GM10248 (cell line): ENCODE measurements around the gene FCHO1.

ENCODE experiments used
- CTCF ChIA-PET: fragments of 300-600 bp; sonication (Branson Sonifier 250); formaldehyde crosslinking; extraction: SDS; loops from one replicate; lab custom pipeline; 2021; ENCODE audit warnings: antibody characterized with exemption; lab: Yijun Ruan, JAX
- POLR2A ChIA-PET: fragments of 350-650 bp; sonication (Branson Sonifier 250); formaldehyde crosslinking; extraction: SDS; loops from one replicate; lab custom pipeline; 2020; ENCODE audit warnings: antibody characterized with exemption; lab: Yijun Ruan, JAX
- DNase-seq: peaks from one replicate; pipeline ENCODE4 v3.0.0; 2012; ENCODE audit errors: extremely low spot score
- TF ChIP-seq, protein P1 (sequence below): IDR thresholded peaks from 2 replicates; pipeline ENCODE4 v1.5.1; 2012; ENCODE audit warnings: mild to moderate bottlenecking, low read depth; ENCODE audit errors: extremely low read depth, missing control alignments, control extremely low read depth

FCHO1 gene

DNA sequence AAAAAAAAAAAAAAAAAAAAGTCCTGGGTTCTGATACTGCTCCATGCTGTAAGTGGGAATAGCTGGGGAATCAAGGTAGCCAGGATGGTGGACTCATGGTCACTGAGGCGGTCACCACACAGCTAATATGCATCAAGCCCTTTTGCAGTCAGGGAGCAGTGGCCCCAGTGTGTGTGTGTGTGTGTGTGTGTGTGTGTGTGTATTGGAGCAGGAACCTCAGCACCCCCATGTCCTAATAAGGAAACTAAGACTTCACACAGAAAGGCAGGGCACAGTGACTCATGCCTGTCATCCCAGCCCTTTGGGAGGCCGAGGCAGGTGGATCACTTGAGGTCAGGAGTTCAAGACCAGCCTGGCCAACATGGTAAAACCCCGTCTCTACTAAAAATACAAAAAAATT lies 55.7 kb downstream of the FCHO1 start:
- TF ChIP-seq, protein P1, sequence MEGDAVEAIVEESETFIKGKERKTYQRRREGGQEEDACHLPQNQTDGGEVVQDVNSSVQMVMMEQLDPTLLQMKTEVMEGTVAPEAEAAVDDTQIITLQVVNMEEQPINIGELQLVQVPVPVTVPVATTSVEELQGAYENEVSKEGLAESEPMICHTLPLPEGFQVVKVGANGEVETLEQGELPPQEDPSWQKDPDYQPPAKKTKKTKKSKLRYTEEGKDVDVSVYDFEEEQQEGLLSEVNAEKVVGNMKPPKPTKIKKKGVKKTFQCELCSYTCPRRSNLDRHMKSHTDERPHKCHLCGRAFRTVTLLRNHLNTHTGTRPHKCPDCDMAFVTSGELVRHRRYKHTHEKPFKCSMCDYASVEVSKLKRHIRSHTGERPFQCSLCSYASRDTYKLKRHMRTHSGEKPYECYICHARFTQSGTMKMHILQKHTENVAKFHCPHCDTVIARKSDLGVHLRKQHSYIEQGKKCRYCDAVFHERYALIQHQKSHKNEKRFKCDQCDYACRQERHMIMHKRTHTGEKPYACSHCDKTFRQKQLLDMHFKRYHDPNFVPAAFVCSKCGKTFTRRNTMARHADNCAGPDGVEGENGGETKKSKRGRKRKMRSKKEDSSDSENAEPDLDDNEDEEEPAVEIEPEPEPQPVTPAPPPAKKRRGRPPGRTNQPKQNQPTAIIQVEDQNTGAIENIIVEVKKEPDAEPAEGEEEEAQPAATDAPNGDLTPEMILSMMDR: no peak
- POLR2A ChIA-PET: no interaction called here
- CTCF ChIA-PET: no interaction called here
- DNase-seq: no peak

DNA sequence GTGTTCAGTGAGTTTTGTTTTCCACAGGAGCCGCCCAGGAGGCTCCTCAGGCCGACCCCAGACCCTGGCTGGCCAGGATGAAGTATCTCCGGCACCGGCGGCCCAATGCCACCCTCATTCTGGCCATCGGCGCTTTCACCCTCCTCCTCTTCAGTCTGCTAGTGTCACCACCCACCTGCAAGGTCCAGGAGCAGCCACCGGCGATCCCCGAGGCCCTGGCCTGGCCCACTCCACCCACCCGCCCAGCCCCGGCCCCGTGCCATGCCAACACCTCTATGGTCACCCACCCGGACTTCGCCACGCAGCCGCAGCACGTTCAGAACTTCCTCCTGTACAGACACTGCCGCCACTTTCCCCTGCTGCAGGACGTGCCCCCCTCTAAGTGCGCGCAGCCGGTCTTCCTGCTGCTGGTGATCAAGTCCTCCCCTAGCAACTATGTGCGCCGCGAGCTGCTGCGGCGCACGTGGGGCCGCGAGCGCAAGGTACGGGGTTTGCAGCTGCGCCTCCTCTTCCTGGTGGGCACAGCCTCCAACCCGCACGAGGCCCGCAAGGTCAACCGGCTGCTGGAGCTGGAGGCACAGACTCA lies 56.5 kb downstream of the FCHO1 start:
- ChIA-PET POLR2A (no interaction called here), CTCF (interaction anchor here (1.2 to 1.7 kb wide), 3 partner anchors 11 to 52 kb away, joined by 3 to 6 read pairs (median 4); partner anchors contain the start of gene RPL18A)
- DNase-seq: no peak
- TF ChIP-seq, protein P1: no peak

DNA sequence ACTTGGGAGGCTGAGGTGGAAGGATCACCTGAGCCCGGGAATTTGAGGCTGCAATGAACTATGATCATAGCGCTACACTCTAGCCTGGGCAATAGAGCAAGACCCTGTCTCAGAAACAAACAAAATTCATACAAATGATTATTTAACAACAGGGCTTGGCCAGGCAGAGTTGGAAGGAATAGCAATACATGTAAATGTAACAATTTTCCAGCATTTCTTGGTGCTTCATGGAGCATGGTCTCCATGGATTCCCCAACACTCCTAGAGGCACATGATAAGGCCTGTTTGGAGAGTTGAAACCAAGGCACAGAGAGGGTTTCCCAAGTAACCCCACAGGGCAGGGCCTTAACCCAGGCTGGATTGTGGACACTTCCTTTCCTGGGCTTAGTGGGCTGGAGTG lies 59.8 kb downstream of the FCHO1 start:
- TF ChIP-seq, protein P1: no peak
- CTCF ChIA-PET: no interaction called here
- no peak for DNase-seq
- POLR2A ChIA-PET: no interaction called here

DNA sequence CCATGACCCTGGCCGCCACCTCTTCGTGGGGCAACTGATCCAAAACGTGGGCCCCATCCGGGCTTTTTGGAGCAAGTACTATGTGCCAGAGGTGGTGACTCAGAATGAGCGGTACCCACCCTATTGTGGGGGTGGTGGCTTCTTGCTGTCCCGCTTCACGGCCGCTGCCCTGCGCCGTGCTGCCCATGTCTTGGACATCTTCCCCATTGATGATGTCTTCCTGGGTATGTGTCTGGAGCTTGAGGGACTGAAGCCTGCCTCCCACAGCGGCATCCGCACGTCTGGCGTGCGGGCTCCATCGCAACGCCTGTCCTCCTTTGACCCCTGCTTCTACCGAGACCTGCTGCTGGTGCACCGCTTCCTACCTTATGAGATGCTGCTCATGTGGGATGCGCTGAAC lies 60.4 kb downstream of the FCHO1 start:
- DNase-seq: no peak
- TF ChIP-seq, protein P1: no peak
- CTCF ChIA-PET: interaction anchor here (2.6 kb wide), 1 partner anchor 8 kb away, joined by 7 read pairs; no protein-coding TSS in a partner anchor
- POLR2A ChIA-PET: no interaction called here

DNA sequence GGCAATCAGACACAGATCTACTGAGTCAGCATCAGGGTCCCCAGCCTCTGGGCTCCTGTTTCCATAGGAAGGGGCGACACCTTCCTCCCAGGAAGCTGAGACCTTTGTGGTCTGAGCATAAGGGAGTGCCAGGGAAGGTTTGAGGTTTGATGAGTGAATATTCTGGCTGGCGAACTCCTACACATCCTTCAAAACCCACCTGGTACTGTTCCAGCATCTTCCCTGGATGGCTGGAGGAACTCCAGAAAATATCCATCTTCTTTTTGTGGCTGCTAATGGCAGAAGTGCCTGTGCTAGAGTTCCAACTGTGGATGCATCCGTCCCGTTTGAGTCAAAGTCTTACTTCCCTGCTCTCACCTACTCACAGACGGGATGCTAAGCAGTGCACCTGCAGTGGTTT lies 60.8 kb downstream of the FCHO1 start:
- TF ChIP-seq, protein P1: no peak
- POLR2A ChIA-PET: no interaction called here
- DNase-seq: no peak
- CTCF ChIA-PET: interaction anchor here (2.6 kb wide), 1 partner anchor 8 kb away, joined by 7 read pairs; no protein-coding TSS in a partner anchor

DNA sequence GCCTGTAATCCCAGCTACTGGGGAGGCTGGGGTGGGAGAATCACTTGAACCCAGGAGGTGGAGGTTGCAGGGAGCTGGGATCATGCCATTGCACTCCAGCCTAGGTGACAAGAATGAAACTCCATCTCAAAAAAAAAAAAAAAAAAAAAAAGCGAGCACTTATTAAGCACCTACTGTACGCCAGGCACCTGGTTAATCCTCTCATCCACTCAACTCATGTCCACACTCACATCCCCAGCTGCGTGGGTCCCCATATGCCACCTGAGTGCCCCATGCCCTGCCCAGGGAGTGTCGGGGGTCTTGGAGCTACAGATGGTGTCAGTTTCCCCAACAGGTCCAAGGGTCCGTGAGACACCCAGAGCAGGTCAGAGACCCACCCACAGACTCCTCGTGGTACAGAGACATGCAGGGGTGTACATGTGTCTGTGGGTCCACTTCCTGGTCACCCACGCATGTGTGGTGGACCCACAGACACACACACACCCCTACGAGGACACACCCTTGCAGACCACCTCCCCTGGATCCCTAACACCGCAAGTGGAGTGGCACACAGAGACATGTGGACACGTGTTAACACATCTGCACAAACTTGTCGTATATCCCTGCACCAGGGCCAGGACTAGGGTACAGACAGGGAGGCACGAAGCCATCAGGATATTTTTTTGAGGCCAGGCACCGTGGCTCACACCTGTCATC lies 66.5 kb downstream of the FCHO1 start:
- TF ChIP-seq, protein P1: no peak
- no peak for DNase-seq
- CTCF ChIA-PET: interaction anchor here (1.2 to 1.6 kb wide), 2 partner anchors 9 to 23 kb away, joined by 3 read pairs; partner anchors contain the start of gene B3GNT3
- POLR2A ChIA-PET: interaction anchor here (0.7 kb wide), 1 partner anchor 32 kb away, joined by 3 read pairs; no protein-coding TSS in a partner anchor
